A549 treated with ZK216348 at 1 μM for 4 hours (cell line): ENCODE results near the gene GET3. TPM values are rescaled to one million over a fixed set of nuclear protein-coding genes. Genes with fewer than 3 reads are reported as not detected.

Experiments used
- total RNA-seq: library from RNA; stranded (reverse); fragments of 200-300 nt; extraction: Qiagen RNA extraction; gene quantifications from 5 replicates; pipeline ENCODE4 v1.2.3, GENCODE V29; 2022; ENCODE audit warnings: low read depth

GET3 gene
- 63.4 to 104 TPM (median 94.9 TPM) in 5 replicates for total RNA-seq

DNA sequence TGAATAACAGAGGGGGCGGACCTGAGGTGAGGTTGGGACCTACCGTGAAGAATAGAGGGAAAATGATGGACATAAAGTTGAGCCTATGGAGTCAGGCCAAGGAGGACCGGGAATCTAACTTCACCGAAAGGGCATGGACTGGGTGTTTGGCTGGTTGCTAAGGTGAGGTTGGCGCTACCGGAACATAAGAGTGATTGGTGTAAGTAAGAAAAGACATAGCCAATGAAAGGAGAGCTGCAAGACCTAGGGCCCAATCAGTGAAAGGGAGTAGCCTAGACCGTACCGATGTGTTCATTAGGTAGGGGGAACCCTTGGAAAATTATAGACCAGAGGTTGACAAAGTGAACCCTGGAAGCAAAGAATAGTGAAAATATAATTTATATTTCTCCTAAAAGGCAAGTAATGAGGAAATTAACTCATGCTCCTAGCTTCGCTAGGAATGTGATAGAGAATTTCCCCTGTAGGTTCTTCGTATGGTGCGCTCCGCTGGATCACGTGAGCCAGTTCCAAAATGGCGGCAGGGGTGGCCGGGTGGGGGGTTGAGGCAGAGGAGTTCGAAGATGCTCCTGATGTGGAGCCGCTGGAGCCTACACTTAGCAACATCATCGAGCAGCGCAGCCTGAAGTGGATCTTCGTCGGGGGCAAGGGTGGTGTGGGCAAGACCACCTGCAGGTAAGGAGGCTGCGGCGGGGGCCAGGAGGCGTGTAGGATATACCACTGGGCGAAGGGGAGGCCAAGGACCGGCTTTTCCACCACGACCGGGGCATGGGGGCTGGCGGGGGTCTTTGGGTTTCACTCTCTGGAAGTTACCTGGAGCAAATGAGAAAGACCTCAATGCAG is at the start of gene GET3:
TSS of gene GET3 (plus strand) at position 503 of the 840 bp plus-strand sequence. CDS start at position 512, 9 bp downstream.

GRCh38 chr19:12696366-12697335 is 40.6 kb upstream of the GET3 start, which contains the start of gene FBXW9:
TSS of gene FBXW9 (minus strand) at chr19:12696631. CDS start at chr19:12696581, 50 bp downstream.

GRCh38 chr19:12723641-12724426 is 13.5 kb upstream of the GET3 start, which contains the start of gene TNPO2:
TSS of gene TNPO2 (minus strand) at chr19:12723932. CDS start at chr19:12720977, 2,955 bp downstream.

GRCh38 chr19:12751635-12752034 is 14.3 kb downstream of the GET3 start, which contains the start of gene BEST2:
TSS of gene BEST2 (plus strand) at chr19:12751791. CDS start at chr19:12752593, 802 bp downstream.

GRCh38 chr19:12774588-12775555 is 37.6 kb downstream of the GET3 start, which contains the start of gene HOOK2:
TSS of gene HOOK2 (minus strand) at chr19:12775552. CDS start at chr19:12775449, 103 bp downstream.

GRCh38 chr19:12791345-12792050 is 54.2 kb downstream of the GET3 start, which contains the start of gene JUNB:
TSS of gene JUNB (plus strand) at chr19:12791486. CDS start at chr19:12791772, 286 bp downstream.

Other genes starting within 250 kb of the GET3 start
- 1.8 to 2.6 TPM (median 2.0 TPM) in 5 replicates for gene ZNF564, start 186.0 kb upstream of the GET3 start, total RNA-seq
- gene ZNF490, start 126.7 kb upstream of the GET3 start, total RNA-seq, result 0.49 to 1.3 TPM (median 0.65 TPM) in 5 replicates
- 3.9 to 5.7 TPM (median 4.9 TPM) in 5 replicates for gene ZNF791, start 126.6 kb upstream of the GET3 start, total RNA-seq
- 12.3 to 25.9 TPM (median 21.0 TPM) in 5 replicates for gene MAN2B1, start 70.8 kb upstream of the GET3 start, total RNA-seq
- 8.8 to 11.9 TPM (median 11.3 TPM) in 5 replicates for gene WDR83, start 70.7 kb upstream of the GET3 start, total RNA-seq
- gene DHPS, start 55.6 kb upstream of the GET3 start, total RNA-seq, result 29.3 to 58.1 TPM (median 49.9 TPM) in 5 replicates
- not detected in 5 replicates for gene GNG14, start 49.5 kb upstream of the GET3 start, total RNA-seq
- gene FBXW9, start 40.9 kb upstream of the GET3 start, total RNA-seq, result 7.7 to 13.8 TPM (median 12.2 TPM) in 5 replicates
- gene TNPO2, start 13.6 kb upstream of the GET3 start, total RNA-seq, result 24.7 to 40.2 TPM (median 36.9 TPM) in 5 replicates
- gene TRIR, start 2.8 kb upstream of the GET3 start, total RNA-seq, result 146 to 249 TPM (median 219 TPM) in 5 replicates
- gene BEST2, start 14.3 kb downstream of the GET3 start, total RNA-seq, result 0.47 to 0.85 TPM (median 0.62 TPM) in 5 replicates
- gene HOOK2, start 38.1 kb downstream of the GET3 start, total RNA-seq, result 4.5 to 14.2 TPM (median 11.1 TPM) in 5 replicates
- 77.9 to 186 TPM (median 154 TPM) in 5 replicates for gene JUNB, start 54.0 kb downstream of the GET3 start, total RNA-seq
- gene PRDX2, start 64.3 kb downstream of the GET3 start, total RNA-seq, result 0.61 to 1.1 TPM (median 0.78 TPM) in 5 replicates
- gene THSD8, start 64.6 kb downstream of the GET3 start, total RNA-seq, result 4.8 to 12.3 TPM (median 8.1 TPM) in 5 replicates
- 26.4 to 47.1 TPM (median 46.2 TPM) in 5 replicates for gene RNASEH2A, start 69.1 kb downstream of the GET3 start, total RNA-seq
- 0.29 to 0.36 TPM in 2 of 5 replicates, not detected in the others for gene RTBDN, start 97.1 kb downstream of the GET3 start, total RNA-seq
- gene MAST1, start 101.0 kb downstream of the GET3 start, total RNA-seq, result 0.98 to 2.5 TPM (median 2.5 TPM) in 5 replicates
- gene DNASE2, start 144.0 kb downstream of the GET3 start, total RNA-seq, result 22.6 to 31.7 TPM (median 30.2 TPM) in 5 replicates
- not detected in 5 replicates for gene KLF1, start 149.7 kb downstream of the GET3 start, total RNA-seq
- gene GCDH, start 153.7 kb downstream of the GET3 start, total RNA-seq, result 7.4 to 10.3 TPM (median 9.3 TPM) in 5 replicates
- gene SYCE2, start 181.8 kb downstream of the GET3 start, total RNA-seq, result 0.29 to 1.0 TPM (median 0.84 TPM) in 4 of 5 replicates, not detected in the other
- 51.4 to 78.1 TPM (median 75.8 TPM) in 5 replicates for gene FARSA, start 196.2 kb downstream of the GET3 start, total RNA-seq
- gene CALR, start 201.1 kb downstream of the GET3 start, total RNA-seq, result 489 to 619 TPM (median 537 TPM) in 5 replicates
- gene RAD23A, start 208.4 kb downstream of the GET3 start, total RNA-seq, result 62.0 to 88.3 TPM (median 81.0 TPM) in 5 replicates
- gene GADD45GIP1, start 219.7 kb downstream of the GET3 start, total RNA-seq, result 28.1 to 58.3 TPM (median 54.3 TPM) in 5 replicates
- gene DAND5, start 232.1 kb downstream of the GET3 start, total RNA-seq, result 0.08 to 0.19 TPM in 2 of 5 replicates, not detected in the others